Epidermal melanocyte (primary cell): Measurements from ENCODE around the gene SOX6.
A peak's percentile ranks its signal among the peaks of the same experiment; 100 is the strongest.

Source experiments
- DNase-seq: peaks from one replicate; pipeline ENCODE4 v3.0.0; 2011; ENCODE audit warnings: low spot score; ENCODE audit not compliant: insufficient read length

Gene SOX6

DNA sequence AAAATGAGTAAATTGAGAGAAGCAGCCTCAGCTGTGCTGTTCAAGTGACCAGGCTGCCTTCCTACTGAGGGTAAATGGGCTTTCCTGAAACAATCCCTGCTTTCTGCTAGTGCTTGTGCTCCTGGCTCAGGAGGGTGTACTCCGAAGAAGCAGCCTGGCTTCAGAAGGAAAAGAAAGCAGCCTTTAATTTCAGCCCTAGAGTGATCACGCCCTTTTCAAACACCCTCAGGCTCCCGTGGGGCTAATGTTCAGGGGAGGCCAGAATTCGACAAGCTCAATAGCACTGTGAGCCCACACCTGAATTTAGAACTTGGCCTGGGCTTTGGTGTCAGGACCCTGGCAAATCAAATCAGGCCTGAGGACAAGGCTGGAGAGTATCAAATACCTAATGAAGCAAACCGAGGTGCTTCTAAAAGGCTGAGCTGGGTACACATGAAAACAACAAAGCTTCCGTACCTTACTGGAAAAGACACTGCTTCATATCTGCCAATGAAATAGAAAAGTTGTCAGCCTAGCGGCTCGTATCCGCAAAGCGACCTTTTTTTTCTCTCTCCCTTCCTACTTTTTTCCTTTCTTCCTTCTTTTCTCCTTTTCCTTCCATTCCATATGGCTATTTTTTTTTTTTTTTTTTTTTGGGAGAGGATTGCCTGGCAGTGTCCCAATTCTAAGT, 387.8 kb downstream of the SOX6 start:
- DNase-seq, result no peak

DNA sequence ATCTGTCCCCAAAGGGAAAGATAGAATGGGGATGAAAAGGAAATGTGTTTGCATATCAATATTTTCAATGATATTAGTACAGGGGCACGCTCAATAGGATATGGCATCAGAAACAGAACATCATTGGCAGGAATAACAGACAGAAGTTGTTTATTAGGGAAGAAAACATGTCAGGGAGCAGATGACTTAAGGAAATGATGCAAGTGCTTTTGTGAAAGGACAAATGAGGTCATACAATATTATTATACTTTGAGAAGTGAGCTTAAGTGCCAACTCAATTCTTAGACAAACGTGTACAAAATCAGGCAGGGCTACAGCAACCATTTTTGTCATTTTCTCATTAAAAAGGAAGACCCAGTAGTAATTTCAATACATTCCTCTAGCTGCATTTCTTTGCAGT, 388.4 kb downstream of the SOX6 start:
- no peak for DNase-seq

DNA sequence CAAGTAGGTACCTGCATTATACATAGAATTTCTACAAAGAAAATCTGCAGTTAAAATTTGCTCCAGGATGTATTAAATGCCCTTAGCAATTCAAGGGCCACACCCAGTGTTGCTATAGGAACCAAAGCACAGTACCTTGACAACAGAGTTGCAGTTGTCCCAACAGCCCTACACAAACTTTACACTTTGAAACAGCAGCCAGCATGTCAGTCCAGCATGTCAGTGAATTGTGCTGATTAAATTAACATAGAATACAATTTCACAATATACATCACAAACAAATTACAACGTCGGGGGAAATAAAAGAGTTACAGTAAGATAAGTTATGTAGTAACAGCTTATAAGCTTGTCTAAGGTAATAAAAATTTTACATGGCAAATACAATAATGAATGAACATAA, 389.2 kb downstream of the SOX6 start:
- DNase-seq, result no peak

GRCh38 chr11:15965562-15966250, 390.6 kb downstream of the SOX6 start:
- no peak for DNase-seq

DNA sequence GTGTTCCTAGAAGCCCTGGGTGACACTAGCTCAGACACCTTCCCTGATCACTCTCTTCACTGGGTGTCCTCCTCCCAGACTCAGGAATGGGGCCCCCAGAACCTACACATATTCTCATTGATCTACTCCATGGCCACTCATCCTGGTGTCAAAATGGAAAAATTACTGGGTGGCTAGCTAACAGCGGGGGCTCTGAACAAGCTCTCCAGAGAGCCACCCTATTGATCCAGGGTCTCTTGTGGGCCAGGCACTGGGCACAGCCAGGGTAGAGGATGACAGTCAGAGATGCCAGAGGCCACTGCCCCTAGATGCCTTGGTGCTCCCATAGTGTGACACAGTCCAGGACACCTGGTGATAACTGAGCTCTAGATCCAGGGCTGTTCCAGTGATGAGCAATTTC, 393.1 kb downstream of the SOX6 start:
- no peak for DNase-seq

GRCh38 chr11:15958910-15959309, 397.4 kb downstream of the SOX6 start:
- DNase-seq, result no peak

DNA sequence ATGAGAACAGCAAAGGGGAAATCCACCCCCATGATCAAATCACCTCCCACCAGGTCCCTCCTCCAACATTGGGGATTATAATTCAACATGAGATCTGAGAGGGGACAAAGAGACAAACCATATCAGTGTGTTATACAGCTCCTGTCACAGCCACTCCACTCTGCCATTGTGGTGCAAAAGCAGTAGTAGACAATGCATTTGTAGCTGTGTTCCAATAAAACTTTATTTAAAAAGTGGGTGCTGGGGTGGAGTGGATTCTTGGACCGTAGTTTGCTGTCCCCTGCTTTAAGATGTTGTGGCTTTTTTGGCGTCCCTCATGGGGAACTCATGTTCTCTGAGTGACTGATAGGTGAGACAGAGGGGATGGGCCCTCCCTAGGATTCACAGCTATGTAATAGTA, 399.1 kb downstream of the SOX6 start:
- DNase-seq, result no peak

DNA sequence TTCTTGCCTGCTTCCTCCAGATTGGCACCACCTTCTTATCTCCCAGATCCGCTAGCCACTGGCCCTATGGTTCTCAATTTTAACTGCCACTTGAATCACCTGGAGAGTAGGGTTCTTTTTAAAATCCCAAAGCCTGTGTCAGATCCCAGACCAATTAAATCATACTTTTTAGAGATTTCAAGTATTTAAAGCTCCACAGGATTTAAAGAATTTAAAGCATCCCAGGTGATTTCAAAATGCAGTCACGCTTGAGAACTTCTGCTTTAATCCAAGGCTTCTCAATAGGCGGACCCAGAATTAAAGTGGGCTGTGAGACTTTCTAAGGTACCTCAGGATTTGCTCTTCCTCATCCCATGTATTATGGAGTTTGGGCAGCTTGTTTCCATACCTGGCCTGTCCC, 400.0 kb downstream of the SOX6 start:
- no peak for DNase-seq

DNA sequence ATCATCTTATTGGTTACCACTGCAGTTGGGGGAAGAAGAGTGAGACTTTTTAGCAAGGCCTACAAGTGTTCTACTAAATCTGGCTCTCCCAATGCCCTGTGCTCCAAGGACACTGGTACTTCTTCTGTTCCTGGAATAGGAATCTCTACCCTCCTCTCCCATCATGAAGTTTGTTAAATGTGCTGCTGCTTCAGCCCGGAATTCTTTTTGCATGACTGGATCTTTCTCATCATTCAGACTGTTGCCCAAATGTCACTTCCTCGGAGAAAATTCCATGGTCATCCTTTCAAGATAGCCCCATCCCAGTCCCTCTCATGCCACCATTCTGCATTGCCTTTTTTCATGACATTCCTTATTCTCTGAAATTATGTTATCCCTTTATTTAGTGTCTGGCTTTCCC, 400.8 kb downstream of the SOX6 start:
- no peak for DNase-seq

- no peak for DNase-seq
These were observed 408.4 kb downstream of the SOX6 start for GRCh38 chr11:15947681-15948648.

DNA sequence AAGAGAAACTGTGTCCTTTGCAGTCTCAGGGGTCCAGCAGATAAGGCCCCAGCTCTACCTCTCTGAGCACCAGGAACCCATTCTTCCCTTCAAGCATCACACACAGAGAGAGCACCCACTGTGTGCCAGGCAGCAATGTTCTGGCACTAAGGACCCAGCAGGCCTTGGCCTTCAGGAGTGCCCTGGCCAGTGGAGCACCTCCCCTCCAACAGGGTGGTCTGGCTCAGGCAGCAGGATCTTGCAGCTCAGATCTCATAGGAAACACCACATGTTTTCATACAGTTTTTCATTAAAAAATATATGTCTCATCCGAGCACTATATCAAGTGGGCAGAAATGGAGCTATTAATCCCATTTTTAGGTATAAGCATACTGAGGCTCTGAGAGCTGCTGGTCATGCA, 410.6 kb downstream of the SOX6 start:
- DNase-seq, result no peak

DNA sequence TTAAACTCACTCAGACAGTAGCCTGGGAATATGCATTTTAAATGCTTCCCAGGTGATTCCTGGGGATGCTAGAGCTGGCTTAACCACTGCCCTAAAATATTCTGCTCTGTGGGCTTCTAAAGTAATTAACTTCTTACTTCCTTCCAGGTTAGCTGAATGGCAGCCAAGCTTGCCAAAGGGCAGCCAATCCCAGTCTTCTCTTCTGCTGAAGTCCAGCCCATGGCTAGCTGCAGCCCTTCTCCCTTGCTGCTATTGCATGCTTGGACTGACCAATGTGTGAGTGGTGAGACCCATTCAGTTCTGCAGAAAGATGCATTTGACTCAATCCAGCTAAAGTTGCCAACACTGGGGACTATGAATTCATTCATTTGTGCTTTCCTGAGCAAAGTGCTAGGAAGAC, 411.9 kb downstream of the SOX6 start:
- no peak for DNase-seq

DNA sequence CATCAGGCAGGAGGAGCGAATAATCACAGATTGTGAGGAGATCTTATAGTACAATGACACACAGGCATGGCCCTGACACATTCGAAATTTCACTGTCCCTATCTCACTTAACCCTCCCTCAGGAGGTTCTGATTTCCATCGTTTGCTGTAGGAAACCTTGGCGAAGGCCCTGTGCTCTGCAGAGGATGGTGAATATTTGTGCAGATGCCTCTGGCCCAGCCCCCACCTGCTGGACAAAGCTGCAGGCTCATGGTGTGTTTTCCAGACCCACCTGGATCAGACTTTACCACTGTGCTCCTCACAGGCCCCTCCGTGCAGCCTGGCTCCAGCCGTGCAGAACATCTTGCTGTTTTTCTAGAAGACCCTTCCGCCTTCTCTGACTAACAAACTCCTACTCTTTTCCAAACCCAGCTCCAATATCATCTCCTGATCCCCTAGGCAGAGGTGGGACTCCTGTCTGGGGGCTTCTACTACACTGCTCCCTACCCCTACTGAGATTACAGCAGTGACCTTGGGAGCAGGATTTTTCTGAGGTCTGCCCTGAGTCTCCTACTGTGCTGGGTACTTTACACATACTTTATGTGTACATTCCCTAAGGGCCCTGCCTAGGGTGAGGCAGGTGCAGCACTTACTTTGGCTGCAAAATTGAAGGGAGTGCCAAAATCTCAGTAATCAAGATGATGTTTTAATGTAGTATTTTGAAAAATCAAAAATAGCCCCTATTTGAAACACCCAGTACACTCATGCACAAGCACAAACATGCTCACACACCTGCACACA, 412.7 kb downstream of the SOX6 start:
- DNase-seq, result no peak

- DNase-seq, result no peak
These were observed 413.4 kb downstream of the SOX6 start for GRCh38 chr11:15942936-15943335.

GRCh38 chr11:15942126-15942525, 414.2 kb downstream of the SOX6 start:
- no peak for DNase-seq

DNA sequence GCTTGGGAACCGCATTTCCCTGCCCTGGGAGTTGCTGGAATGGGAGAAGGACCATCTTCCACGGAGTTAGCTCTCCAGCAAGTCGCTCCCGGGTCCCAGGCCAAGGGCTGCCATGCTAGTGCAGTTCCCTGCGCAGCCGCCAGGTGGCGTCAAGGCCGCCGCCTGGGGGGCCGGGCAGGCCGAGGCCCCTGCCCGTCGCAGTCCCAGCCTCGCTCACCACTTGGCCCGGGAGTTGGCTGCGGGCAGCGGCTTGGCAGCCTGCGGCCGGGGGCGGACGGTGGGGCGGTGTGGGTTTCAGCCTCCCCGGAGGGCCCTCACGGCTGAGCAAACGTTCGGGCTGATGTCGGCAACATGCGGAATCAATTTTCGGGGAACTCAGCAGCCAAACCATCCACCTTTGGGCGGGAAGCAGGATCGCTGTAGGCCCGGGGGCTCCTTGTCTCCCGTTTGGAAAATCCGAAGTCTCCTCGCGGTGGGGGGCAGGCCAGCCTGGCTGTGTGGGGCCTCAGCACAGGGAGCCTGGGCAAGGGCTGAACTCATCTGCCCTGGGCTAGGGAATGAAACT, 415.1 kb downstream of the SOX6 start:
- DNase-seq, result peak; percentile 45

DNA sequence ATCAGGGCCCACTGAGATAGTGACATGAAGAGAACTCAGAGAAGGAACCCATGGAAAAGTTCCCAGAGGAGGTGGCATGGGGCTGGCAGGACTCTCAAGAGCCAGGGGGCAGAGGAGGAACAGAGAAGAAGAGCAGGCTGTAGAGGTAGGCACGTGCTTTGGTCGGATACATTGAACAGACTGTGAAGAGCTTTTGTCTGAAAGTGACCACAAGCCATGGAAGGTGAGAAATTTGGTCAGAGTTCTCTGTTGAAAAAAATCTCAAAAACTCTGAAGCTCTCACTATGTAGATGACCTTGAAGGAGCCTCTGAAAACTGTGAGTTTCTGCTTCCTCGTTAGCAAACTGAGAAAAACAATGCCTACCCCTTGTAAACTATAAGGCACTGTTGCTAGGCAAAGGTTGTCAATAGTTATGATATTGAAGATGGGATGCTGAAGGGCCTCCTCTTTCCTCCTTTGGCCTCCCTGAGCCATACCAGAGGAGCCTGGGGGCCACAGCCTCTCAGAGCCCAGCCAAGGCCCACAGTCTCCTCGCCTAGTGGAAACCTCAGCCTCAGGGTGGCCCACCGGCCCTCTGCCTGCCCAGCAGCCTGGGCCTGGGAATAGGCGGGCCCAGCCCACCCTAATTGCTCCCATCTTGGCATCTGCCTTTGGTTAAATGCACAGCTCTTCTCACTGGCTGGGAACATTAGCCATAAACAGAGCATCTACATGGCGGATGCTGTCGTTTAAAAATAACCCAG, 415.7 kb downstream of the SOX6 start:
- no peak for DNase-seq

DNA sequence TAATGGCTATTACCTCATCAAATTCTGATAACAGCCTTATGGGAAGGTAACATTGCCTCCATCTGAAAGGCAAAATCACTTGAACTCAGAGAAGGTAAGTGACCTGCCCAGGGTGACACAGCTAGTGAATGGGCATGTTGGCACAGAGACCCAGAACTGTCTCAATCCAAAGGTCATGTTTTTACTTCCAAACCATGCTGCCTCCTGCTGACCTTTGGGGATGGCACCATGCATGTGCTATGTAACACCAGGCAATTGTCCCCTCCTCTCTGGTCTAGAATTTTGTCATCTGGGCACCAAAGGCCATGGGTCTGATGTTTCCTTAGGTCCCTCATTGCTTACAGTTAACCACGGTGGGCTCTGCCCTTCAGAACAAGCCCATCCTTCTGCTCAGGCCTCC, 417.4 kb downstream of the SOX6 start:
- no peak for DNase-seq

DNA sequence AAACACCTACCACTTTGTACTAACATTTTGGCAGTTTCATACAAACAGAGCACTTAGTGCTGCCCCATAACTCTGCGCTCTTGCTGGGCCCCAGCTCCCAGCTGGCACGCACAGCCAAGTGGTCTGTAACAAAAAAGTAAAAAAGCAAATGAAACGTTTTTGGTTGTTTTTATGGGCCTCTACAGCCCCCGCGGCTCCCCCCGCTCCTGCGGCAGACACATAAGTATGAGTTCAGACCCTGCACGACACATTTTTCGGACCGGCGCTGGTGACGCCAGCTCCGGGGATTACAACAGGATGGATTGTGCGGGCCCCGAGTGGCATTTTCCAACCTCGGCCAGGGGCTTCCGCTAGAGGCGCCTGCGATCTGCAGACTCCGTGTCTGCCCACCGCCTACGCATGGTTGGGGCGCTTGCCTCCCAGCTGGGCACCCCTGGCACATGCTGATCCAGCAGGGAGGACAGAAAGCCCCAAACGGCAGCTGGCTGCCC, 418.2 kb downstream of the SOX6 start:
- no peak for DNase-seq

GRCh38 chr11:15937601-15938120, 418.7 kb downstream of the SOX6 start:
- DNase-seq, result no peak
